Hypothalamus (tissue), 51 donors: ENCODE results near the gene VIPR1.

ENCODE experiments used
- DNase-seq, 51 donors: peaks; one replicate each; lab custom pipeline; 2025; lab: John Stamatoyannopoulos, UW

VIPR1 gene

GRCh38 chr3:42527368-42527917 is 25.0 kb downstream of the VIPR1 start:
- no peak for DNase-seq

- no peak for DNase-seq
Observed at GRCh38 chr3:42529468-42529867, 27.0 kb downstream of the VIPR1 start.

GRCh38 chr3:42530073-42530472 is 27.6 kb downstream of the VIPR1 start:
- DNase-seq, result no peak

GRCh38 chr3:42531470-42531869 is 29.0 kb downstream of the VIPR1 start:
- DNase-seq, result no peak

GRCh38 chr3:42532229-42532628 is 29.8 kb downstream of the VIPR1 start:
- DNase-seq, result no peak

- DNase-seq, result peak in 1 of 51 donors; percentile 46
Observed at GRCh38 chr3:42533161-42533897, 30.9 kb downstream of the VIPR1 start.

- peak in 5 of 51 donors; percentile 7 to 40 (median 22) for DNase-seq
Observed at GRCh38 chr3:42535981-42536784, 33.7 kb downstream of the VIPR1 start.

- no peak for DNase-seq
Observed at GRCh38 chr3:42537350-42537749, 34.9 kb downstream of the VIPR1 start.

- DNase-seq, result peak in 8 of 51 donors; percentile 3 to 46 (median 14)
Observed at GRCh38 chr3:42539871-42540714, 37.6 kb downstream of the VIPR1 start.

- no peak for DNase-seq
Observed at GRCh38 chr3:42541079-42541478, 38.6 kb downstream of the VIPR1 start.

- peak in 9 of 51 donors; percentile 14 to 40 (median 24) for DNase-seq
Observed at GRCh38 chr3:42544492-42545283, 42.2 kb downstream of the VIPR1 start.

- no peak for DNase-seq
Observed at GRCh38 chr3:42545284-42545900, 42.9 kb downstream of the VIPR1 start.

GRCh38 chr3:42546691-42547213 is 44.3 kb downstream of the VIPR1 start:
- no peak for DNase-seq

- peak in 44 of 51 donors; percentile 11 to 81 (median 46) for DNase-seq
Observed at GRCh38 chr3:42547401-42547945, 45.0 kb downstream of the VIPR1 start.

GRCh38 chr3:42549131-42549530 is 46.7 kb downstream of the VIPR1 start:
- no peak for DNase-seq

- DNase-seq, result no peak
Observed at GRCh38 chr3:42550250-42550649, 47.8 kb downstream of the VIPR1 start.

GRCh38 chr3:42552830-42553229 is 50.4 kb downstream of the VIPR1 start:
- DNase-seq, result no peak

GRCh38 chr3:42556089-42556632 is 53.7 kb downstream of the VIPR1 start:
- DNase-seq, result no peak
